ENCODE results near the gene SLC5A3.

- TF ChIP-seq CTCF (IDR thresholded peaks at IDR 0.05) (no peak), POLR2A (IDR thresholded peaks at IDR 0.05) (no peak), POLR2AphosphoS5 (IDR thresholded peaks at IDR 0.05) (no peak)
Measured at GRCh38 chr21:34109075-34109474, 35.7 kb downstream of the SLC5A3 start.
